GM12878 (cell line): ENCODE data around the gene RFFL. TPM values are rescaled to one million over a fixed set of nuclear protein-coding genes. Genes with fewer than 3 reads are reported as not detected.
A peak's percentile ranks its signal among the peaks of the same experiment; 100 is the strongest.

Source experiments
- ATF7 ChIP-seq: fragments of 450-650 bp; IDR thresholded peaks from 2 replicates; pipeline ENCODE4 v1.6.1; 2016; ENCODE audit warnings: low read depth, mild to moderate bottlenecking
- BCL11A ChIP-seq: IDR thresholded peaks from 2 replicates; pipeline ENCODE4 v1.6.1; 2011; ENCODE audit warnings: low read depth, low read length
- ETV6 ChIP-seq, 2 experiments: fragments of 450-650 bp in 1 of 2; IDR thresholded peaks in 1 of 2; conservative IDR thresholded peaks in 1 of 2; 2 replicates each; pipeline ENCODE4 v1.6.1; 2014; ENCODE audit warnings: antibody characterized with exemption in 1 of 2, borderline replicate concordance in 1 of 2, low read depth in 1 of 2, mild to moderate bottlenecking in 1 of 2, moderate library complexity in 1 of 2
- NRF1 ChIP-seq: conservative IDR thresholded peaks from 2 replicates; pipeline ENCODE4 v1.6.1; 2011; ENCODE audit warnings: mild to moderate bottlenecking, low read depth, low read length, improper control_type of control experiment
- POLR2AphosphoS5 ChIP-seq: IDR thresholded peaks from 2 replicates; pipeline ENCODE4 v1.6.1; 2011; ENCODE audit warnings: mild to moderate bottlenecking, low read length, inconsistent platforms
- REST ChIP-seq: IDR thresholded peaks from 2 replicates; pipeline ENCODE4 v1.6.1; 2012; ENCODE audit warnings: mild to moderate bottlenecking, low read depth, low read length
- TAF1 ChIP-seq: IDR thresholded peaks from 2 replicates; pipeline ENCODE4 v1.6.1; 2011; ENCODE audit warnings: mild to moderate bottlenecking, low read depth, low read length, borderline replicate concordance
- ZNF207 ChIP-seq: fragments of 450-650 bp; IDR thresholded peaks from 2 replicates; pipeline ENCODE4 v1.6.1; 2014; ENCODE audit warnings: antibody characterized with exemption, mild to moderate bottlenecking, borderline replicate concordance
- polyA plus RNA-seq, 11 experiments: library from polyadenylated mRNA; depleted of rRNA in 4 of 11; unstranded in 6 of 11; stranded (reverse) in 5 of 11; fragments of >200 nt; fragmentation: Nextera tagmentation in 4 of 11; fragmentation: Illumina TruSeq in 1 of 11; extraction: Ambion mirVana in 4 of 11; extraction: Trizol in 1 of 11; gene quantifications; 1 replicate in 1 of 11; 2 replicates in 10 of 11; pipeline versions ENCODE4 v1.2.1 to v1.2.3, GENCODE V29; 2011 to 2016; ENCODE audit warnings: inconsistent platforms in 2 of 11, missing spikeins in 2 of 11, low read depth in 1 of 11
- total RNA-seq, 4 experiments: library from RNA; depleted of rRNA in 3 of 4; stranded (reverse); fragments of >200 nt in 3 of 4; fragmentation: Illumina TruSeq in 1 of 4; extraction: Trizol in 1 of 4; gene quantifications; 2 replicates each; pipeline versions ENCODE4 v1.2.1 to v1.2.3, GENCODE V29; 2013 to 2021
- TF ChIP-seq, protein P1 (sequence below): fragments of 450-650 bp; IDR thresholded peaks from 2 replicates; pipeline ENCODE4 v1.6.1; 2016; ENCODE audit warnings: mild to moderate bottlenecking
- TF ChIP-seq, protein P2 (sequence below): fragments of 450-650 bp; IDR thresholded peaks from 2 replicates; pipeline ENCODE4 v1.6.1; 2017; ENCODE audit warnings: mild to moderate bottlenecking
- TF ChIP-seq, protein P3 (sequence below): fragments of 450-650 bp; IDR thresholded peaks from 2 replicates; pipeline ENCODE4 v1.6.1; 2018; ENCODE audit warnings: borderline replicate concordance, mild to moderate bottlenecking; ENCODE audit not compliant: partially characterized antibody

RFFL gene
- total and polyA plus RNA-seq, 10 of the 15 experiments (the other 5 are each of a cell fraction or from before 2014, with no cell fraction given), result 4.7 to 56.1 (median 26.9) TPM

- TF ChIP-seq, protein P1, sequence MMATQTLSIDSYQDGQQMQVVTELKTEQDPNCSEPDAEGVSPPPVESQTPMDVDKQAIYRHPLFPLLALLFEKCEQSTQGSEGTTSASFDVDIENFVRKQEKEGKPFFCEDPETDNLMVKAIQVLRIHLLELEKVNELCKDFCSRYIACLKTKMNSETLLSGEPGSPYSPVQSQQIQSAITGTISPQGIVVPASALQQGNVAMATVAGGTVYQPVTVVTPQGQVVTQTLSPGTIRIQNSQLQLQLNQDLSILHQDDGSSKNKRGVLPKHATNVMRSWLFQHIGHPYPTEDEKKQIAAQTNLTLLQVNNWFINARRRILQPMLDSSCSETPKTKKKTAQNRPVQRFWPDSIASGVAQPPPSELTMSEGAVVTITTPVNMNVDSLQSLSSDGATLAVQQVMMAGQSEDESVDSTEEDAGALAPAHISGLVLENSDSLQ, result peak; percentile 79
- TF ChIP-seq TAF1 (peak; percentile 75; the same call in 1 of the 2 replicates), NRF1 (no peak), ZNF207 (0 out of 2 replicates have a peak, but pooled peaks have one; percentile 64), ATF7 (no peak), REST (no peak), POLR2AphosphoS5 (peak; percentile 91), BCL11A (no peak), ETV6 (conservative IDR thresholded peaks at IDR 0.05 in 1 of 2, IDR thresholded peaks at IDR 0.05 in 1 of 2; ENCODE audit: borderline replicate concordance in 1 of 2, low read depth in 1 of 2) (no peak; a peak in 1 of 4 replicates)
- TF ChIP-seq, protein P2, sequence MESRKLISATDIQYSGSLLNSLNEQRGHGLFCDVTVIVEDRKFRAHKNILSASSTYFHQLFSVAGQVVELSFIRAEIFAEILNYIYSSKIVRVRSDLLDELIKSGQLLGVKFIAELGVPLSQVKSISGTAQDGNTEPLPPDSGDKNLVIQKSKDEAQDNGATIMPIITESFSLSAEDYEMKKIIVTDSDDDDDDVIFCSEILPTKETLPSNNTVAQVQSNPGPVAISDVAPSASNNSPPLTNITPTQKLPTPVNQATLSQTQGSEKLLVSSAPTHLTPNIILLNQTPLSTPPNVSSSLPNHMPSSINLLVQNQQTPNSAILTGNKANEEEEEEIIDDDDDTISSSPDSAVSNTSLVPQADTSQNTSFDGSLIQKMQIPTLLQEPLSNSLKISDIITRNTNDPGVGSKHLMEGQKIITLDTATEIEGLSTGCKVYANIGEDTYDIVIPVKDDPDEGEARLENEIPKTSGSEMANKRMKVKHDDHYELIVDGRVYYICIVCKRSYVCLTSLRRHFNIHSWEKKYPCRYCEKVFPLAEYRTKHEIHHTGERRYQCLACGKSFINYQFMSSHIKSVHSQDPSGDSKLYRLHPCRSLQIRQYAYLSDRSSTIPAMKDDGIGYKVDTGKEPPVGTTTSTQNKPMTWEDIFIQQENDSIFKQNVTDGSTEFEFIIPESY, result no peak
- TF ChIP-seq, protein P3, sequence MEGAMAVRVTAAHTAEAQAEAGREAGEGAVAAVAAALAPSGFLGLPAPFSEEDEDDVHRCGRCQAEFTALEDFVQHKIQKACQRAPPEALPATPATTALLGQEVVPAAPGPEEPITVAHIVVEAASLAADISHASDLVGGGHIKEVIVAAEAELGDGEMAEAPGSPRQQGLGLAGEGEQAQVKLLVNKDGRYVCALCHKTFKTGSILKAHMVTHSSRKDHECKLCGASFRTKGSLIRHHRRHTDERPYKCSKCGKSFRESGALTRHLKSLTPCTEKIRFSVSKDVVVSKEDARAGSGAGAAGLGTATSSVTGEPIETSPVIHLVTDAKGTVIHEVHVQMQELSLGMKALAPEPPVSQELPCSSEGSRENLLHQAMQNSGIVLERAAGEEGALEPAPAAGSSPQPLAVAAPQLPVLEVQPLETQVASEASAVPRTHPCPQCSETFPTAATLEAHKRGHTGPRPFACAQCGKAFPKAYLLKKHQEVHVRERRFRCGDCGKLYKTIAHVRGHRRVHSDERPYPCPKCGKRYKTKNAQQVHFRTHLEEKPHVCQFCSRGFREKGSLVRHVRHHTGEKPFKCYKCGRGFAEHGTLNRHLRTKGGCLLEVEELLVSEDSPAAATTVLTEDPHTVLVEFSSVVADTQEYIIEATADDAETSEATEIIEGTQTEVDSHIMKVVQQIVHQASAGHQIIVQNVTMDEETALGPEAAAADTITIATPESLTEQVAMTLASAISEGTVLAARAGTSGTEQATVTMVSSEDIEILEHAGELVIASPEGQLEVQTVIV, result no peak
Measured at GRCh38 chr17:35046740-35047283, 16.7 kb downstream of the RFFL start (continued).
